Mesothelial cell of epicardium (in vitro differentiated cells): ENCODE measurements around the gene RNF20. TPM values are rescaled to one million over a fixed set of nuclear protein-coding genes. Genes with fewer than 3 reads are reported as not detected.

Experiments
- DNase-seq, 2 experiments: peaks; one replicate each; pipeline ENCODE4 v3.0.0; 2021; ENCODE audit warnings: low spot score in 2 of 2; ENCODE audit not compliant: unreplicated experiment in 2 of 2
- H3K27ac Mint-ChIP-seq: 2 replicates; pipeline ENCODE4 v1.8.0; 2021; ENCODE audit warnings: mixed read lengths
- H3K27me3 Mint-ChIP-seq: 2 replicates; pipeline ENCODE4 v1.8.0; 2021; ENCODE audit warnings: low read depth, mixed read lengths
- H3K36me3 Mint-ChIP-seq: 2 replicates; pipeline ENCODE4 v1.8.0; 2021; ENCODE audit warnings: mixed read lengths
- H3K4me1 Mint-ChIP-seq: 2 replicates; pipeline ENCODE4 v1.8.0; 2021; ENCODE audit warnings: mixed read lengths
- H3K4me3 Mint-ChIP-seq: 2 replicates; pipeline ENCODE4 v1.8.0; 2021; ENCODE audit warnings: mild to moderate bottlenecking, moderate library complexity, mixed read lengths
- H3K9me3 Mint-ChIP-seq: 2 replicates; pipeline ENCODE4 v1.8.0; 2021; ENCODE audit warnings: mixed read lengths
- total RNA-seq: library from RNA; stranded (reverse); gene quantifications from 3 replicates; pipeline ENCODE4 v1.2.1, GENCODE V29; 2021
- TF ChIP-seq, protein P1 (sequence below): fragments of 200-600 bp; sonication (generic); IDR thresholded peaks from one replicate; pipeline ENCODE4 v1.5.0; 2021; ENCODE audit warnings: antibody characterized with exemption; ENCODE audit not compliant: unreplicated experiment

Gene RNF20
- total RNA-seq, 1 donor from 2014 or later = 49.0 TPM

DNA sequence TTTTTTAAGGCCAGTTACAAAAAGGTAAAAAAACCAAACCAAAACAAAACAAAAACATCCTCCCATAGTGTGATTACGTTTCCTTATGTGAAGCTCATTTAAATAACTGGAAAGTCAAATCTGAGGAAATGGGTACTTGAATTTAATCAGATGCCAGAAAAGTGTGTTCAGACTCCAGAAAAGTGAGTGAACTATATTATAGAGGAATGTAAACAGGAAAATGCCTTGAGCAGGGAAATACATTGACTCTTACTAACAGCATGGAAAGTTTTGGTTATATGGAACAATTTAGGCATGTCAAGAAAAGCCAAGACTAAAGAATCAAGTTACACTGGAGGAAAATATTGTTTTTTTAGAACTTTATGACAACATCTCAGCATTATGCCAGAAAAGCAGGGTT, 37.8 kb upstream of the RNF20 start:
- Mint-ChIP-seq H3K27ac (no peak overlapping the region), H3K9me3 (peaks cover 19% of the 10 kb centered on the region), H3K36me3 (no peaks in the 10 kb centered on the region), H3K4me3 (no peak overlapping the region), H3K27me3 (no peaks in the 10 kb centered on the region), H3K4me1 (no peaks in the 10 kb centered on the region)
- TF ChIP-seq, protein P1, sequence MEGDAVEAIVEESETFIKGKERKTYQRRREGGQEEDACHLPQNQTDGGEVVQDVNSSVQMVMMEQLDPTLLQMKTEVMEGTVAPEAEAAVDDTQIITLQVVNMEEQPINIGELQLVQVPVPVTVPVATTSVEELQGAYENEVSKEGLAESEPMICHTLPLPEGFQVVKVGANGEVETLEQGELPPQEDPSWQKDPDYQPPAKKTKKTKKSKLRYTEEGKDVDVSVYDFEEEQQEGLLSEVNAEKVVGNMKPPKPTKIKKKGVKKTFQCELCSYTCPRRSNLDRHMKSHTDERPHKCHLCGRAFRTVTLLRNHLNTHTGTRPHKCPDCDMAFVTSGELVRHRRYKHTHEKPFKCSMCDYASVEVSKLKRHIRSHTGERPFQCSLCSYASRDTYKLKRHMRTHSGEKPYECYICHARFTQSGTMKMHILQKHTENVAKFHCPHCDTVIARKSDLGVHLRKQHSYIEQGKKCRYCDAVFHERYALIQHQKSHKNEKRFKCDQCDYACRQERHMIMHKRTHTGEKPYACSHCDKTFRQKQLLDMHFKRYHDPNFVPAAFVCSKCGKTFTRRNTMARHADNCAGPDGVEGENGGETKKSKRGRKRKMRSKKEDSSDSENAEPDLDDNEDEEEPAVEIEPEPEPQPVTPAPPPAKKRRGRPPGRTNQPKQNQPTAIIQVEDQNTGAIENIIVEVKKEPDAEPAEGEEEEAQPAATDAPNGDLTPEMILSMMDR = no peak
- no peak for DNase-seq

DNA sequence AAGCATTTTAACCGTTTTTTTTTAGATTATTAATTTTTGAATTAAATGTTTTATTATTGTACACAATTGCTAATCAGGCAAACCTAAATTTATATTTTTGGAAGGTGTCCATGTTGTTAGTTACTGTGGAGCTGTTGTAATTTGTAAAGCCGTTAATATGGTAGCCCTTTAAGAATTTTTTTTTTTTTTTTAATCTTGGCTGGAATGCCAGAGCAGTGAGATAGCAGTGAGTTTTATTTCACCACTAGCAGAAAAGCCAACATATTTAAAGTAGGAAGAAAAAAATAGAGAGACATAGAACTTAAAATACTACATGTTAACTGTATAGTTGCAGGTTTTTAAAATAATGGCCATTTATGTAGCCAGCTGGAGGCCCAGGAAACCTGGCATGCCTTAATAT, 35.3 kb upstream of the RNF20 start:
- Mint-ChIP-seq H3K4me3 (no peak overlapping the region), H3K9me3 (peaks cover 3% of the 10 kb centered on the region), H3K36me3 (no peaks in the 10 kb centered on the region), H3K27me3 (no peaks in the 10 kb centered on the region), H3K27ac (no peak overlapping the region), H3K4me1 (no peaks in the 10 kb centered on the region)
- DNase-seq = no peak
- TF ChIP-seq, protein P1 = no peak

DNA sequence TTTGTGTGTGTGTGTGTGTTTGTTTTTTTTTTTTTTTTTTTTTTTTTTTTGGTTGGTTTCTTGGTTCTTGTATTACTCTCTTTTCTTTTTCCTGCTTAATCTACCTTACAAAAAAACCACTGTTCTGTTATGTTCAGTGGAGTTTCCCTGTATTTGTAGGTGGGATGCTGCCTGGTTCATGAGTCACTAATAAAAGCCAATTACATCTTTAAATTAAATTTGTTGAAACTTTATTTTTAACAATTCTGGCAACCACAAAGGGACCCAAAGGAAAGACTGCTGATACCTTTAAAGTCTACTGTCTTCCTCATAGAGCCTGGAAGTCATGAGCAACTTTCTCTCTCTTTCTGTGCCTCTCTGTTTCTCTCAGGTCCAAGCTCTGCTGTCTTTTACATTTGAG, 29.5 kb upstream of the RNF20 start:
- TF ChIP-seq, protein P1 = no peak
- no peak for DNase-seq
- H3K27ac Mint-ChIP-seq = no peak overlapping the region
- H3K9me3 Mint-ChIP-seq = no peaks in the 10 kb centered on the region
- no peaks in the 10 kb centered on the region for H3K36me3 Mint-ChIP-seq
- H3K27me3 Mint-ChIP-seq = peaks cover 2% of the 10 kb centered on the region
- H3K4me3 Mint-ChIP-seq = no peak overlapping the region
- H3K4me1 Mint-ChIP-seq = peaks cover 8% of the 10 kb centered on the region

DNA sequence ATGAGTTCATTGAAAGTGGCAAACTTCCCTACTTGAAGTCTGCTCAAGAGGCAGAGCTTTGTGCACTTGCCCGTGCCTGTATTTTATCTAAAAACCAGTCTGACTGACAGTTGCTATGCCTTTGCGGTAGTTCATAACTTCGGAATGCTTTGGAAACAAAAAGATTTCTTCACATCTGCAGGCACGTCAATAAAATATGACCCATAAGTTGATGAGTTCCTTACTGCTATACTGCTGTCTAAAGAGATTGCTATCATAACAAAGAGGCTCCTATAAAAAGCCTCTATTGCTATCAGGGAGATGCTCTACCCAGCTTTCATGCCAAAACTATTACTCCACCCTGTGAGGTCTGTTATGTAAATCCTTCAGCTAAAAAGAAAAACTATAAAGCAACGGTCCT, 25.4 kb upstream of the RNF20 start:
- H3K4me3 Mint-ChIP-seq = no peak overlapping the region
- no peak overlapping the region for H3K27ac Mint-ChIP-seq
- peaks cover 8% of the 10 kb centered on the region for H3K4me1 Mint-ChIP-seq
- H3K36me3 Mint-ChIP-seq = no peaks in the 10 kb centered on the region
- no peak for DNase-seq
- peaks cover 4% of the 10 kb centered on the region for H3K27me3 Mint-ChIP-seq
- TF ChIP-seq, protein P1 = no peak
- no peaks in the 10 kb centered on the region for H3K9me3 Mint-ChIP-seq

DNA sequence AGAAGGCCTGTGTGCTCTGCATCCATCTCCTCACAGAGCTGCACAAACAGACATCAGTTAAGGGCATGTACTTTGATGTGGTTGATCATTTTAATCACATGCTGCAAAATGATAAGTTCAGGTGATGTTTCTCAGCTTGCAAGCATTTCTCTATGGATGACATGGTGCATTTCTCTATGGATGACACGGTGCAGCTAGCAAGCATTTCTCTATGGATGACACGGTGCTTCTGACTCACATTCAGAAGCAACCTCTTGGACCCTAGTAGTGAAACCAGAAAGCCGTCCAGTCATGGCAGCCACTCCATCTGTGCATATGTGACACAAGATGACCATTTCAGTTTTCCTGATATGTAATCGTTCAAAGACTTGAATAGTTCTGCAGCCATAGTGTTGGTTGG, 24.1 kb upstream of the RNF20 start:
- no peaks in the 10 kb centered on the region for H3K9me3 Mint-ChIP-seq

DNA sequence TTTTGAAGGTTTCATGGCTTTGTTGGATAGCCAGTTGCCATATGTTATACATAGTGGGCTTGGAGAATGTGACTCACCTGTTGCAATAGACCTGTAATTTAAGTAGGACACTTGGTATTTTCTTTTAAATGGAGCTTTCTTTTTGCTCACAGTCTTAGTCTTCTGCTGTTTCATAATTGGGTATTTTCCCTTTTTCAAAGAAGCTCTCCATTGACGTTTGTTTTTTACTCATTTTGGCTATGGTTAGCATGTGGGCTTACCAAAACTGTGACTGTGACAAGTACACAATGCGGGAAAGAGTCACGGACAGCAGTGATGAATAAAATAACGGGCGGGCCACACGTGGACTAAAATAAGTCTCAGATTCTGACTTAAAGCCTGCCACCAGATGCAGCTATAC, 23.2 kb upstream of the RNF20 start:
- no peaks in the 10 kb centered on the region for H3K9me3 Mint-ChIP-seq
- no peak overlapping the region for H3K27ac Mint-ChIP-seq
- no peaks in the 10 kb centered on the region for H3K36me3 Mint-ChIP-seq
- H3K4me3 Mint-ChIP-seq = no peak overlapping the region
- TF ChIP-seq, protein P1 = no peak
- H3K4me1 Mint-ChIP-seq = peaks cover 18% of the 10 kb centered on the region
- DNase-seq = no peak
- peaks cover 2% of the 10 kb centered on the region for H3K27me3 Mint-ChIP-seq

More for the DNA sequence above, 24.1 kb upstream of the RNF20 start:
- H3K27ac Mint-ChIP-seq = no peak overlapping the region
- DNase-seq = no peak
- TF ChIP-seq, protein P1 = no peak
- peaks cover 17% of the 10 kb centered on the region for H3K4me1 Mint-ChIP-seq
- no peaks in the 10 kb centered on the region for H3K36me3 Mint-ChIP-seq
- H3K4me3 Mint-ChIP-seq = no peak overlapping the region
- peaks cover 2% of the 10 kb centered on the region for H3K27me3 Mint-ChIP-seq
